Liver (tissue), 9 donors: Measurements from ENCODE around the gene ANKDD1A. TPM values are rescaled to one million over a fixed set of nuclear protein-coding genes. Genes with fewer than 3 reads are reported as not detected.

ENCODE experiments used
- DNase-seq: peaks from one replicate; pipeline ENCODE4 v3.0.0-alpha.2; 2017; ENCODE audit warnings: low spot score
- H3K27ac ChIP-seq, 2 donors: one replicate each; pipeline ENCODE4 v1.7.0; 2013; ENCODE audit warnings: inconsistent platforms in 2 of 2, low read length in 2 of 2, control low read depth in 1 of 2, low read depth in 1 of 2, mild to moderate bottlenecking in 1 of 2
- H3K27me3 ChIP-seq, 4 donors: one replicate each; pipeline versions ENCODE4 v1.6.1 to v1.7.0; 2013; ENCODE audit warnings: low read length in 3 of 4, inconsistent platforms in 1 of 4, mild to moderate bottlenecking in 1 of 4, moderate library complexity in 1 of 4; ENCODE audit not compliant: control insufficient read depth in 4 of 4, insufficient read depth in 4 of 4
- H3K36me3 ChIP-seq, 4 donors: one replicate each; pipeline versions ENCODE4 v1.6.1 to v1.7.0; 2013; ENCODE audit warnings: low read length in 3 of 4, mild to moderate bottlenecking in 3 of 4, low read depth in 1 of 4, moderate library complexity in 1 of 4; ENCODE audit not compliant: control insufficient read depth in 4 of 4, insufficient read depth in 3 of 4
- H3K4me1 ChIP-seq, 4 donors: one replicate each; pipeline versions ENCODE4 v1.6.1 to v1.7.0; 2013; ENCODE audit warnings: low read length in 3 of 4, mild to moderate bottlenecking in 3 of 4, moderate library complexity in 1 of 4; ENCODE audit not compliant: control insufficient read depth in 4 of 4, insufficient read depth in 4 of 4
- H3K4me3 ChIP-seq, 3 donors: one replicate each; pipeline versions ENCODE4 v1.6.1 to v1.7.0; 2013; ENCODE audit warnings: low read length in 3 of 3, control low read depth in 1 of 3, low read depth in 1 of 3, mild to moderate bottlenecking in 1 of 3
- H3K9ac ChIP-seq, 2 donors: one replicate each; pipeline ENCODE4 v1.7.0; 2013; ENCODE audit warnings: low read length in 2 of 2, mild to moderate bottlenecking in 2 of 2, moderate library complexity in 2 of 2, control low read depth in 1 of 2, low read depth in 1 of 2
- H3K9me3 ChIP-seq, 4 donors: one replicate each; pipeline versions ENCODE4 v1.6.1 to v1.7.0; 2013; ENCODE audit warnings: low read length in 3 of 4; ENCODE audit not compliant: control insufficient read depth in 4 of 4
- EGR1 ChIP-seq, 2 donors: IDR thresholded peaks; 2 replicates each; pipeline ENCODE4 v1.6.1; 2016 to 2018; ENCODE audit warnings: antibody characterized with exemption in 2 of 2, low read depth in 2 of 2
- FOXA1 ChIP-seq: IDR thresholded peaks from 2 replicates; pipeline ENCODE4 v1.6.1; 2016; ENCODE audit warnings: antibody characterized with exemption
- FOXA2 ChIP-seq: IDR thresholded peaks from 2 replicates; pipeline ENCODE4 v1.6.1; 2016; ENCODE audit warnings: antibody characterized with exemption
- GABPA ChIP-seq, 2 donors: IDR thresholded peaks in 1 of 2; conservative IDR thresholded peaks in 1 of 2; 2 replicates each; pipeline ENCODE4 v1.6.1; 2016; ENCODE audit warnings: antibody characterized with exemption in 2 of 2, mild to moderate bottlenecking in 1 of 2, moderate library complexity in 1 of 2
- HNF4G ChIP-seq: IDR thresholded peaks from 2 replicates; pipeline ENCODE4 v1.6.1; 2016; ENCODE audit warnings: antibody characterized with exemption
- JUND ChIP-seq, 2 donors: IDR thresholded peaks; 2 replicates each; pipeline ENCODE4 v1.6.1; 2016; ENCODE audit warnings: antibody characterized with exemption in 2 of 2
- MAX ChIP-seq: IDR thresholded peaks from 2 replicates; pipeline ENCODE4 v1.6.1; 2016; ENCODE audit warnings: antibody characterized with exemption
- NR2F2 ChIP-seq: IDR thresholded peaks from 2 replicates; pipeline ENCODE4 v1.6.1; 2016; ENCODE audit warnings: antibody characterized with exemption
- RAD21 ChIP-seq, 2 donors: IDR thresholded peaks; 2 replicates each; pipeline ENCODE4 v1.6.1; 2016; ENCODE audit warnings: antibody characterized with exemption in 2 of 2, mild to moderate bottlenecking in 2 of 2
- REST ChIP-seq: IDR thresholded peaks from 2 replicates; pipeline ENCODE4 v1.6.1; 2016; ENCODE audit warnings: antibody characterized with exemption, mild to moderate bottlenecking
- SP1 ChIP-seq: IDR thresholded peaks from 2 replicates; pipeline ENCODE4 v1.6.1; 2018; ENCODE audit warnings: antibody characterized with exemption, mild to moderate bottlenecking
- TAF1 ChIP-seq: conservative IDR thresholded peaks from 2 replicates; pipeline ENCODE4 v1.6.1; 2016; ENCODE audit warnings: antibody characterized with exemption, mild to moderate bottlenecking
- YY1 ChIP-seq: IDR thresholded peaks from 2 replicates; pipeline ENCODE4 v1.6.1; 2016; ENCODE audit warnings: antibody characterized with exemption, mild to moderate bottlenecking
- WGBS: extraction: QIAGEN DNeasy Blood & Tissue Kit; methylation state at CpG from one replicate; pipeline ENCODE4 v1.1.7; 2013; 5-methylcytosine and 5-hydroxymethylcytosine counted together
- polyA plus RNA-seq, 2 donors: library from polyadenylated mRNA; stranded (reverse) in 1 of 2; unstranded in 1 of 2; fragments of 200-250 nt in 1 of 2; fragments of >200 nt in 1 of 2; fragmentation: Nextera tagmentation in 1 of 2; extraction: Ambion mirVana in 1 of 2; gene quantifications; one replicate each; pipeline versions ENCODE4 v1.2.1 to v1.2.3, GENCODE V29; 2013 to 2015
- total RNA-seq, 2 donors: library from RNA; depleted of rRNA; stranded (reverse); fragments of >200 nt; gene quantifications; one replicate each; pipeline ENCODE4 v1.2.3, GENCODE V29; 2014
- TF ChIP-seq, protein P1 (sequence below): IDR thresholded peaks from 2 replicates; pipeline ENCODE4 v1.6.1; 2016; ENCODE audit warnings: antibody characterized with exemption
- TF ChIP-seq, protein P2 (sequence below): fragments of 150-350 bp; IDR thresholded peaks from 2 replicates; pipeline ENCODE4 v1.5.1; 2017; ENCODE audit warnings: improper control_type of control experiment, low read depth, low read length; ENCODE audit not compliant: missing input control
- TF ChIP-seq, protein P3 (sequence below): IDR thresholded peaks from 2 replicates; pipeline ENCODE4 v1.6.1; 2016; ENCODE audit warnings: antibody characterized with exemption
- donor health status: healthy.
- donor health status: healthy.
- donor health status: healthy.
- donor health status: healthy.
- donor health status: healthy.

ANKDD1A gene
- total and polyA plus RNA-seq, 4 donors = 0.32 to 1.0 (median 0.59) TPM

DNA sequence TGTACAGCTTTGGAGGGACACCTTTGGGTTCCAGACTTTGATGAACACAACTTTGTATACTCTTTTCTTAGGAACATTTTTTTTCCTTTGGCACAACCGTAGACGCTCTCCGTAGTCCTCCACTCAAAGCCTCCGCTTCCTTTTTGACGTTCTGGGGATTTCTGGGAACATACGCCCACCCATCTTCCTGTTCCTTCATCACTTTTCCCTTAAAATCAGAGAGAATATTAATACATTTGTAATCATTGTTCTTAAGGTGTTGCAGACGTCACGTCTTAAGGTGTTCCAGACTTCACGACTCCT lies 78.4 kb downstream of the ANKDD1A start:
- Histone ChIP-seq H3K4me1 (peaks cover 3 to 20% (median 14%) of the 10 kb centered on the region in 4 donors), H3K36me3 (no peaks in the 10 kb centered on the region), H3K27me3 (no peaks in the 10 kb centered on the region), H3K27ac (peak overlapping the region; percentile 84 to 100), H3K9ac (peak overlapping the region in 1 of 2 donors; percentile 87), H3K9me3 (no peaks in the 10 kb centered on the region), H3K4me3 (peak overlapping the region; percentile 75 to 96 (median 96))
- DNase-seq = no peak
- TF ChIP-seq FOXA2 = no peak
- TF ChIP-seq REST = peak; percentile 8
- WGBS = 10% methylated on average over 9 of the region's 9 CpGs

- no peaks in the 10 kb centered on the region for H3K27me3 ChIP-seq
- peaks cover 0 to 16% (median 8%) of the 10 kb centered on the region in 4 donors for H3K4me1 ChIP-seq
- H3K27ac ChIP-seq = no peak overlapping the region
- no peak overlapping the region for H3K9ac ChIP-seq
- no peaks in the 10 kb centered on the region for H3K9me3 ChIP-seq
- TF ChIP-seq REST (no peak), FOXA1 (no peak), JUND (IDR thresholded peaks at IDR 0.05) (no peak), NR2F2 (no peak), TAF1 (no peak), SP1 (no peak), YY1 (no peak), RAD21 (IDR thresholded peaks at IDR 0.05) (no peak), HNF4G (no peak), FOXA2 (no peak), EGR1 (IDR thresholded peaks at IDR 0.05; ENCODE audit: low read depth in 2 of 2) (no peak), MAX (no peak), GABPA (IDR thresholded peaks at IDR 0.05 in 1 of 2, conservative IDR thresholded peaks at IDR 0.05 in 1 of 2) (no peak)
- TF ChIP-seq, protein P1, sequence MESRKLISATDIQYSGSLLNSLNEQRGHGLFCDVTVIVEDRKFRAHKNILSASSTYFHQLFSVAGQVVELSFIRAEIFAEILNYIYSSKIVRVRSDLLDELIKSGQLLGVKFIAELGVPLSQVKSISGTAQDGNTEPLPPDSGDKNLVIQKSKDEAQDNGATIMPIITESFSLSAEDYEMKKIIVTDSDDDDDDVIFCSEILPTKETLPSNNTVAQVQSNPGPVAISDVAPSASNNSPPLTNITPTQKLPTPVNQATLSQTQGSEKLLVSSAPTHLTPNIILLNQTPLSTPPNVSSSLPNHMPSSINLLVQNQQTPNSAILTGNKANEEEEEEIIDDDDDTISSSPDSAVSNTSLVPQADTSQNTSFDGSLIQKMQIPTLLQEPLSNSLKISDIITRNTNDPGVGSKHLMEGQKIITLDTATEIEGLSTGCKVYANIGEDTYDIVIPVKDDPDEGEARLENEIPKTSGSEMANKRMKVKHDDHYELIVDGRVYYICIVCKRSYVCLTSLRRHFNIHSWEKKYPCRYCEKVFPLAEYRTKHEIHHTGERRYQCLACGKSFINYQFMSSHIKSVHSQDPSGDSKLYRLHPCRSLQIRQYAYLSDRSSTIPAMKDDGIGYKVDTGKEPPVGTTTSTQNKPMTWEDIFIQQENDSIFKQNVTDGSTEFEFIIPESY = no peak
- TF ChIP-seq, protein P2, sequence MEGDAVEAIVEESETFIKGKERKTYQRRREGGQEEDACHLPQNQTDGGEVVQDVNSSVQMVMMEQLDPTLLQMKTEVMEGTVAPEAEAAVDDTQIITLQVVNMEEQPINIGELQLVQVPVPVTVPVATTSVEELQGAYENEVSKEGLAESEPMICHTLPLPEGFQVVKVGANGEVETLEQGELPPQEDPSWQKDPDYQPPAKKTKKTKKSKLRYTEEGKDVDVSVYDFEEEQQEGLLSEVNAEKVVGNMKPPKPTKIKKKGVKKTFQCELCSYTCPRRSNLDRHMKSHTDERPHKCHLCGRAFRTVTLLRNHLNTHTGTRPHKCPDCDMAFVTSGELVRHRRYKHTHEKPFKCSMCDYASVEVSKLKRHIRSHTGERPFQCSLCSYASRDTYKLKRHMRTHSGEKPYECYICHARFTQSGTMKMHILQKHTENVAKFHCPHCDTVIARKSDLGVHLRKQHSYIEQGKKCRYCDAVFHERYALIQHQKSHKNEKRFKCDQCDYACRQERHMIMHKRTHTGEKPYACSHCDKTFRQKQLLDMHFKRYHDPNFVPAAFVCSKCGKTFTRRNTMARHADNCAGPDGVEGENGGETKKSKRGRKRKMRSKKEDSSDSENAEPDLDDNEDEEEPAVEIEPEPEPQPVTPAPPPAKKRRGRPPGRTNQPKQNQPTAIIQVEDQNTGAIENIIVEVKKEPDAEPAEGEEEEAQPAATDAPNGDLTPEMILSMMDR = no peak
- TF ChIP-seq, protein P3, sequence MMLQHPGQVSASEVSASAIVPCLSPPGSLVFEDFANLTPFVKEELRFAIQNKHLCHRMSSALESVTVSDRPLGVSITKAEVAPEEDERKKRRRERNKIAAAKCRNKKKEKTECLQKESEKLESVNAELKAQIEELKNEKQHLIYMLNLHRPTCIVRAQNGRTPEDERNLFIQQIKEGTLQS = no peak
- no peak overlapping the region for H3K4me3 ChIP-seq
- H3K36me3 ChIP-seq = no peaks in the 10 kb centered on the region
- 65% methylated on average over 2 of the region's 2 CpGs for WGBS
- DNase-seq = no peak
These were observed 79.9 kb downstream of the ANKDD1A start for GRCh38 chr15:64991536-64992135.
